Sigmoid colon (tissue), 7 donors: Measurements from ENCODE around the gene EPHB1. TPM values are rescaled to one million over a fixed set of nuclear protein-coding genes. Genes with fewer than 3 reads are reported as not detected.

Experiments
- DNase-seq: peaks from one replicate; pipeline ENCODE4 v3.0.0-alpha.2; 2019
- H3K27ac ChIP-seq, 4 donors: fragments of 200-600 bp; sonication (generic); one replicate each; pipeline ENCODE4 v1.5.1; 2016 to 2019; ENCODE audit warnings: mild to moderate bottlenecking in 1 of 4
- H3K27me3 ChIP-seq, 3 donors: fragments of 200-600 bp; sonication (generic); one replicate each; pipeline ENCODE4 v1.5.1; 2019; ENCODE audit warnings: mild to moderate bottlenecking in 1 of 3
- H3K36me3 ChIP-seq, 4 donors: fragments of 200-600 bp; sonication (generic); one replicate each; pipeline ENCODE4 v1.5.1; 2016 to 2019
- H3K4me1 ChIP-seq, 4 donors: fragments of 200-600 bp; sonication (generic); one replicate each; pipeline ENCODE4 v1.5.1; 2017 to 2019
- H3K4me3 ChIP-seq, 4 donors: fragments of 200-600 bp; sonication (generic); one replicate each; pipeline ENCODE4 v1.5.1; 2017 to 2019; ENCODE audit warnings: mild to moderate bottlenecking in 2 of 4, moderate library complexity in 1 of 4
- H3K9me3 ChIP-seq, 4 donors: fragments of 200-600 bp in 3 of 4; sonication (generic) in 3 of 4; one replicate each; pipeline versions ENCODE4 v1.5.1 to v1.6.1; 2013 to 2019
- CTCF ChIP-seq, 4 experiments: fragments of 450-650 bp in 3 of 4; fragments of 200-600 bp in 1 of 4; IDR thresholded peaks; one replicate each; pipeline ENCODE4 v1.5.1; 2016 to 2019; ENCODE audit warnings: antibody characterized with exemption in 4 of 4, mild to moderate bottlenecking in 3 of 4, moderate library complexity in 2 of 4
- EP300 ChIP-seq, 4 donors: sonication (generic); formaldehyde crosslinking; IDR thresholded peaks; one replicate each; pipeline ENCODE4 v1.6.1; 2017; ENCODE audit warnings: antibody characterized with exemption in 4 of 4
- POLR2A ChIP-seq, 2 donors: fragments of 450-650 bp; IDR thresholded peaks; one replicate each; pipeline ENCODE4 v1.6.1; 2016; ENCODE audit warnings: antibody characterized with exemption in 2 of 2, mild to moderate bottlenecking in 2 of 2, moderate library complexity in 2 of 2
- POLR2AphosphoS5 ChIP-seq, 4 donors: sonication (generic); formaldehyde crosslinking; IDR thresholded peaks; one replicate each; pipeline ENCODE4 v1.6.1; 2017; ENCODE audit warnings: antibody characterized with exemption in 4 of 4
- WGBS, 2 donors: extraction: QIAGEN DNeasy Blood & Tissue Kit; methylation state at CpG; one replicate each; pipeline ENCODE4 v1.1.7; 2013; 5-methylcytosine and 5-hydroxymethylcytosine counted together
- intact Hi-C: fragments of 100-400 bp; cut with DNase I; formaldehyde crosslinking; loops from one replicate; pipeline ENCODE4 v1.15.1; 2023
- polyA plus RNA-seq, 3 donors: library from polyadenylated mRNA; stranded (reverse); fragments of 200-250 nt; gene quantifications; one replicate each; pipeline ENCODE4 v1.2.3, GENCODE V29; 2013
- total RNA-seq, 4 donors: library from RNA; depleted of rRNA; stranded (reverse); fragments of >200 nt; gene quantifications; one replicate each; pipeline ENCODE4 v1.1.0, GENCODE V29; 2016
- donor health status: healthy with polysubstance abuse.
- donor health status: Bipolar disorder and iron deficiency.
- donor health status: healthy.

EPHB1 gene
- total and polyA plus RNA-seq, 7 donors = 0.29 to 17.3 (median 3.6) TPM; not detected in 2

GRCh38 chr3:134976948-134977347 lies 181.9 kb downstream of the EPHB1 start:
- intact Hi-C loops = no loop called here
- no peak for DNase-seq
- 91 to 92% methylated on average over 3 of the region's 3 CpGs for WGBS, 2 donors
- H3K27me3 ChIP-seq = no peaks in the 10 kb centered on the region
- TF ChIP-seq POLR2A (IDR thresholded peaks at IDR 0.05) = no peak
- no peak for TF ChIP-seq EP300 (IDR thresholded peaks at IDR 0.05)
- no peak for TF ChIP-seq CTCF (IDR thresholded peaks at IDR 0.05)
- no peak for TF ChIP-seq POLR2AphosphoS5 (IDR thresholded peaks at IDR 0.05)
- no peak overlapping the region for H3K27ac ChIP-seq
- H3K36me3 ChIP-seq = no peaks in the 10 kb centered on the region
- no peaks in the 10 kb centered on the region for H3K4me1 ChIP-seq
- no peaks in the 10 kb centered on the region for H3K9me3 ChIP-seq
- H3K4me3 ChIP-seq = no peak overlapping the region

GRCh38 chr3:134978658-134979057 lies 183.6 kb downstream of the EPHB1 start:
- intact Hi-C loops = no loop called here

GRCh38 chr3:134985864-134986715 lies 191.0 kb downstream of the EPHB1 start:
- no peak for TF ChIP-seq POLR2AphosphoS5 (IDR thresholded peaks at IDR 0.05)
- TF ChIP-seq POLR2A (IDR thresholded peaks at IDR 0.05) = no peak
- no peak for TF ChIP-seq EP300 (IDR thresholded peaks at IDR 0.05)
- no peak for TF ChIP-seq CTCF (IDR thresholded peaks at IDR 0.05)
- no peak for DNase-seq
- 63 to 89% methylated on average over 6 of the region's 6 CpGs for WGBS, 2 donors
- Histone ChIP-seq H3K4me1 (no peaks in the 10 kb centered on the region), H3K4me3 (no peak overlapping the region), H3K36me3 (no peaks in the 10 kb centered on the region), H3K27me3 (no peaks in the 10 kb centered on the region), H3K27ac (no peak overlapping the region), H3K9me3 (no peaks in the 10 kb centered on the region)
- intact Hi-C loops = no loop called here

More at GRCh38 chr3:134978658-134979057, 183.6 kb downstream of the EPHB1 start:
- Histone ChIP-seq H3K27ac (no peak overlapping the region), H3K36me3 (no peaks in the 10 kb centered on the region), H3K4me3 (no peak overlapping the region), H3K27me3 (no peaks in the 10 kb centered on the region), H3K4me1 (no peaks in the 10 kb centered on the region), H3K9me3 (no peaks in the 10 kb centered on the region)
- DNase-seq = no peak
- 71 to 86% methylated on average over 1 of the region's 1 CpG for WGBS, 2 donors
- no peak for TF ChIP-seq POLR2AphosphoS5 (IDR thresholded peaks at IDR 0.05)
- no peak for TF ChIP-seq POLR2A (IDR thresholded peaks at IDR 0.05)
- TF ChIP-seq CTCF (IDR thresholded peaks at IDR 0.05) = no peak
- TF ChIP-seq EP300 (IDR thresholded peaks at IDR 0.05) = no peak

GRCh38 chr3:134988666-134989065 lies 193.6 kb downstream of the EPHB1 start:
- peaks cover 0 to 14% (median 0%) of the 10 kb centered on the region in 4 donors for H3K4me1 ChIP-seq
- intact Hi-C loops = no loop called here
- 72 to 78% methylated on average over 2 of the region's 2 CpGs for WGBS, 2 donors

More at GRCh38 chr3:134988666-134989065, 193.6 kb downstream of the EPHB1 start:
- TF ChIP-seq CTCF (IDR thresholded peaks at IDR 0.05) (no peak), POLR2AphosphoS5 (IDR thresholded peaks at IDR 0.05) (no peak), POLR2A (IDR thresholded peaks at IDR 0.05) (no peak), EP300 (IDR thresholded peaks at IDR 0.05) (no peak)
- H3K4me3 ChIP-seq = no peak overlapping the region
- no peak for DNase-seq
- no peaks in the 10 kb centered on the region for H3K27me3 ChIP-seq
- no peaks in the 10 kb centered on the region for H3K36me3 ChIP-seq
- H3K27ac ChIP-seq = no peak overlapping the region
- no peaks in the 10 kb centered on the region for H3K9me3 ChIP-seq
